Measurements from ENCODE around the gene PCSK2.

PCSK2 gene

DNA sequence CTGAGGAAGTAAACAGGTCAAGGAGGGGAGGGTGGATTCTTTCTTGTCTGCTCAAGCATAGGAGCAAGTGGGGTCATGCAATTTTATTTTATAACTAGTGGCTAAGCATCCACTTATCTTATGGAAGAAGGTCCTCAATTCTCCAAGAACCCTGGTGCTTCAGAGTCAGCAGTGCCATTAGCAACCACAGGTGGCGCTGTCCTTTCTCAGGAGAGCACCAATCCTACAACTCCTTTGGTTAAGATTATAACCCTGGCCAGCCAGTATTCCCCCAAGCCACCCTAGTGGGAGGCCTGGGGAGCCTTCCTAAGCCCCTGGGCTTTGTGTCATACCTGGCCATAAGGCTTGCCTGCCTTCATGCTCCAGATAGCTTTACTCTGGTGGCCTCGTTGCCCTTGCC lies 60.7 kb downstream of the PCSK2 start:
- no peak overlapping the region for H3K4me3 ChIP-seq (ENCODE audit: low read length)
- TF ChIP-seq, protein P1, sequence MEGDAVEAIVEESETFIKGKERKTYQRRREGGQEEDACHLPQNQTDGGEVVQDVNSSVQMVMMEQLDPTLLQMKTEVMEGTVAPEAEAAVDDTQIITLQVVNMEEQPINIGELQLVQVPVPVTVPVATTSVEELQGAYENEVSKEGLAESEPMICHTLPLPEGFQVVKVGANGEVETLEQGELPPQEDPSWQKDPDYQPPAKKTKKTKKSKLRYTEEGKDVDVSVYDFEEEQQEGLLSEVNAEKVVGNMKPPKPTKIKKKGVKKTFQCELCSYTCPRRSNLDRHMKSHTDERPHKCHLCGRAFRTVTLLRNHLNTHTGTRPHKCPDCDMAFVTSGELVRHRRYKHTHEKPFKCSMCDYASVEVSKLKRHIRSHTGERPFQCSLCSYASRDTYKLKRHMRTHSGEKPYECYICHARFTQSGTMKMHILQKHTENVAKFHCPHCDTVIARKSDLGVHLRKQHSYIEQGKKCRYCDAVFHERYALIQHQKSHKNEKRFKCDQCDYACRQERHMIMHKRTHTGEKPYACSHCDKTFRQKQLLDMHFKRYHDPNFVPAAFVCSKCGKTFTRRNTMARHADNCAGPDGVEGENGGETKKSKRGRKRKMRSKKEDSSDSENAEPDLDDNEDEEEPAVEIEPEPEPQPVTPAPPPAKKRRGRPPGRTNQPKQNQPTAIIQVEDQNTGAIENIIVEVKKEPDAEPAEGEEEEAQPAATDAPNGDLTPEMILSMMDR (IDR thresholded peaks at IDR 0.05; ENCODE audit: insufficient read depth, low read depth, low read length, missing control alignments) = peak; percentile 3
- DNase-seq (ENCODE audit: low read depth) = no peak

DNA sequence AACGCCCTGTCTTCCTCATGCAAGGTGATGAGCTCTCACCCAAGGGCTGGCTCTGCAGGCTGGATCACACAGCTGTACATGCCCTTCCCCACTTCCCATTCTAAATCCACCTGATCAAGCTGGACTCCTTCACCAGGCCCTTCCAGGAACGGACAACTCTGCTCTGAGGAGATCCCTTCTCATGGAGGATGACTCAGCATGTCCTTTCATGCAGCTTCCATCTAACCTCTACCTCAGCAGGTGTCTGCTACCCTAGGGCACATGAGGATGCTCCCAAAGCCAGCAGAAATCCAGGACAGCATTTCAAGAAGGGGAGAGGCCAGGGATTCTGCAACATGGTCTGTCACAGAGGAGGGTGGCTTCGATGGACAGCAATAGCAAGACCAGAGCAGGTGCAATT lies 61.2 kb downstream of the PCSK2 start:
- no peak overlapping the region for H3K4me3 ChIP-seq (ENCODE audit: low read length)
- TF ChIP-seq, protein P1 (IDR thresholded peaks at IDR 0.05; ENCODE audit: insufficient read depth, low read depth, low read length, missing control alignments) = no peak
- DNase-seq (ENCODE audit: low read depth) = no peak

DNA sequence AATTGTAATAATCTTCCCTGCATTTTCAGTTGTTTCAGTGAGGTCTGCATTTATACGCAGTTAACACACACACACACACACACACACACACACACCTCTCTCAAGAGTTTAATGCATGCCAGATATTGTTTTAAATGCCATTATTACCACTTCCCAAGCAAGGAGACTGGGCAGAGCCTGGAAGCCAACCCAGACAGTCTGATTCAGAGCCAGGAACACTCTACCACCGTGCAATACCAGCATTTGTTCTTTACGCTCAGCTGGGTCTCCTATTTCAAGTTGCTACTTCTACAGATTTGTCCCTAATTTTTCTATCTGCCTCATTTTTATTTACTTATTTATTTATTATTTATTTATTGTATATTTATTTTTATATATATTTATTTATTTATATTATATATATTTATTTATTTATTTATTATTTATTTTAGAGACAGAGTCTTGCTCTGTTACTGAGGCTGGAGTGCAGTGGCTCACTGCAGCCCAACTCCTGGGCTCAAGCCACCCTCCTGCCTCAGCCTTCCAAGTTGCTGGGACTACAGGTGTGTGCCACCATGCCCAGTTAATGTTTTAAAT lies 68.4 kb downstream of the PCSK2 start:
- no peak overlapping the region for H3K4me3 ChIP-seq (ENCODE audit: low read length)
- TF ChIP-seq, protein P1 (IDR thresholded peaks at IDR 0.05; ENCODE audit: insufficient read depth, low read depth, low read length, missing control alignments) = no peak
- DNase-seq (ENCODE audit: low read depth) = no peak

DNA sequence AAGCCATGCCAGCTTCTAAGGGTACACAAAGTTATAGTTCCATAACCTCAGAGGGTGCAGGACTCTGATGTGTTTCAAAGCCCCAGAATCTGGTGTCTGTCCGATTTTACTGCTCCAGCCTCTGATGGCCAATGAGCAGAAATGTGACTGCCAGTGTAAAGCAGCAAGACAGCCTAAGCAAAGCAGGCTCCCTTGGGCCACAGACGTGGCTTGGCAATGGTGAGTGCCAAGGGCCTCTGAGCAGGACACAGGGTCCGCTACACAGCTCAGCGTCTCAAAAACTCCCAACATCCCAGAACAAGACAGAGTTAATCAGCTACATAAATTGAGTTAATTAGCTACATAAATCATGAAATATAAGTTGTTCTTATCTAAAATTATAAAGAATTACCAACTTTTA lies 69.2 kb downstream of the PCSK2 start:
- no peak for DNase-seq (ENCODE audit: low read depth)
- TF ChIP-seq, protein P1 (IDR thresholded peaks at IDR 0.05; ENCODE audit: insufficient read depth, low read depth, low read length, missing control alignments) = no peak
- H3K4me3 ChIP-seq (ENCODE audit: low read length) = no peak overlapping the region

DNA sequence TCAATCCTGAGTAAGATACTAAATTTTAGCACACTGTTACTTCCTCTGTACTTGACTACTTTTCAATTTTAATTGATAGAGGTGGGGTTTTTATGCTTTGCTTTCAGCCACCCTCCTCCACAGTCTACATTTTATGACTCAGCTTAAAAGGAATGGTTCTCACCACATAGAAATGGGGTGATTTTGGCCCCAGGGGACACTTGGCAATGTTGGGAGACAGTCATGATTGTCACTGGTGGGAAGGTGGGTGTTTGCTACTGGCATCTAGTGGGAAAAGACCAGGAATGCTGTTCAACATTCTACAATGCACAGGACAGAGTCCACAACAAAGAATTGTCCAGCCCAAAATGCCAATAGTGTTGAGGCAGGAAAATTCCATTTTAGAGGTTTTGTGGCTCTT lies 71.3 kb downstream of the PCSK2 start:
- H3K4me3 ChIP-seq (ENCODE audit: low read length) = no peak overlapping the region
- TF ChIP-seq, protein P1 (IDR thresholded peaks at IDR 0.05; ENCODE audit: insufficient read depth, low read depth, low read length, missing control alignments) = no peak
- DNase-seq (ENCODE audit: low read depth) = no peak

DNA sequence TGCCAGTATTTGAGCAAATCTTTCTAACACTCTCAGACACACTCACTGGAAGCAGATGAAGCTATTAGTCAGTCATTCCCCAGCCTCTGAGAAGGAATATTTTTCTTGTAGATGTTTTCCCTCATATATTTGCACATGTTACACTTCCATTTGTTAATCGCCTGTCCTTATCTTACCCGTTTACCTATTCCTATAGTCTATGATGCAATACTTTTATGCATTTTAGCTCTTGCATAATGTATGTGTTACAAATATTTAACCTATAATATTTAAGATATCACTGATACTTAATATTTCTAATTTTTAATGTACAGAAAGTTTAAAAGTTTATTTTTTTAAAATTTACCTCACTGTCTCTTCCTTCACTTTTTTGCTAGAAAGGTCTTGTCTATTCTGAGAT lies 71.9 kb downstream of the PCSK2 start:
- no peak for DNase-seq (ENCODE audit: low read depth)
- TF ChIP-seq, protein P1 (IDR thresholded peaks at IDR 0.05; ENCODE audit: insufficient read depth, low read depth, low read length, missing control alignments) = no peak
- H3K4me3 ChIP-seq (ENCODE audit: low read length) = no peak overlapping the region

DNA sequence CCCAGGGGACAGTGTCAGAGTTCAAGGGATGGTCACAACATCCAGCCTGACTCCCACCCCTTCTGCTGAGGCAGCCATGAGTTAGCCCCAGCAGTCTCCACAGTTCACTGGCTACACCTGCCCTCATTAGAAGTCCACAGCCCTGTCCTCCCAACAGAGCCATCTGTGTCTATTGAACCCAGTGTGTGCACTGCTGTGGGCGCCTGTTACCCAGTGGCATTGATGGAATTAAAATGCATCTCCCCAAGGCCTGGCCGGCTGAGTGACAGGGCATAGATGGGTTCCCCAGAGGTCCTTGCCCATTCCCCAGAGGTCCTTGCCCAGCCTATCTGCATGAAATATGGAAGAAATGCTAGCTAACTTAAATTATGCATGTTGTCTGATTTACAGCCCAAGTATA lies 73.3 kb downstream of the PCSK2 start:
- TF ChIP-seq, protein P1 (IDR thresholded peaks at IDR 0.05; ENCODE audit: insufficient read depth, low read depth, low read length, missing control alignments) = no peak
- no peak for DNase-seq (ENCODE audit: low read depth)
- no peak overlapping the region for H3K4me3 ChIP-seq (ENCODE audit: low read length)
